T-cell (primary cell): ENCODE measurements around the gene TRIM47. TPM values are rescaled to one million over a fixed set of nuclear protein-coding genes. Genes with fewer than 3 reads are reported as not detected.

ENCODE experiments used
- ATAC-seq, 4 experiments: fragments of 200-7000 bp in 3 of 4; fragments of 150-1000 bp in 1 of 4; cut with Tn5 transposase; replicated peaks in 1 of 4; 1 replicate in 3 of 4; 2 replicates in 1 of 4; pipeline ENCODE4 v1.10.0; 2021; ENCODE audit warnings: moderate library complexity in 3 of 4, mild to moderate bottlenecking in 2 of 4, moderate number of reproducible peaks in 1 of 4
- CTCF ChIA-PET, 2 donors: fragments of 300-600 bp; sonication (Branson Sonifier 250); formaldehyde crosslinking; loops; one replicate each; lab custom pipeline; 2022; ENCODE audit warnings: antibody characterized with exemption in 2 of 2; lab: Charles Lee
- POLR2A ChIA-PET, 2 donors: fragments of 300-600 bp; sonication (Branson Sonifier 250); formaldehyde crosslinking; loops; one replicate each; lab custom pipeline; 2022; ENCODE audit warnings: antibody characterized with exemption in 2 of 2; lab: Charles Lee
- DNase-seq, 35 experiments: peaks; one replicate each; pipeline versions ENCODE4 v3.0.0 to v3.0.0-alpha.2; 2013 to 2023
- H3K27ac ChIP-seq: one replicate; pipeline ENCODE4 v1.5.1; 2013; ENCODE audit warnings: low read length
- H3K27me3 ChIP-seq, 2 experiments: replicated peaks in 1 of 2; 1 replicate in 1 of 2; 2 replicates in 1 of 2; pipeline versions ENCODE4 v1.6.1 to v1.7.0; 2013; ENCODE audit warnings: low read length in 1 of 2, mixed read lengths in 1 of 2; ENCODE audit not compliant: control insufficient read depth in 2 of 2, insufficient read depth in 2 of 2; ENCODE audit errors: extremely low read depth in 1 of 2
- H3K36me3 ChIP-seq, 2 donors: 1 replicate in 1 of 2; 2 replicates in 1 of 2; pipeline versions ENCODE4 v1.6.1 to v1.7.0; 2013; ENCODE audit warnings: low read length in 1 of 2; ENCODE audit not compliant: control insufficient read depth in 2 of 2, insufficient read depth in 1 of 2; ENCODE audit errors: extremely low read depth in 1 of 2
- H3K4me1 ChIP-seq, 2 experiments: 1 replicate in 1 of 2; 2 replicates in 1 of 2; pipeline versions ENCODE4 v1.6.1 to v1.7.0; 2013; ENCODE audit warnings: low read length in 2 of 2, mixed read lengths in 1 of 2; ENCODE audit not compliant: insufficient read depth in 2 of 2, control insufficient read depth in 1 of 2; ENCODE audit errors: extremely low read depth in 1 of 2
- H3K4me3 ChIP-seq, 2 donors: 1 replicate in 1 of 2; 2 replicates in 1 of 2; pipeline versions ENCODE4 v1.5.1 to v1.7.0; 2013; ENCODE audit warnings: mild to moderate bottlenecking in 2 of 2, low read length in 1 of 2, moderate library complexity in 1 of 2; ENCODE audit not compliant: control insufficient read depth in 1 of 2; ENCODE audit errors: extremely low read depth in 1 of 2
- H3K9me3 ChIP-seq: 2 replicates; pipeline ENCODE4 v1.7.0; 2013
- H3K27ac Mint-ChIP-seq, 2 donors: one replicate each; pipeline ENCODE4 v1.8.0; 2020 to 2021; ENCODE audit warnings: mild to moderate bottlenecking in 2 of 2, mixed read lengths in 2 of 2
- H3K27me3 Mint-ChIP-seq, 2 donors: one replicate each; pipeline ENCODE4 v1.8.0; 2021 to 2022; ENCODE audit warnings: mixed read lengths in 2 of 2
- H3K36me3 Mint-ChIP-seq: one replicate; pipeline ENCODE4 v1.8.0; 2021; ENCODE audit warnings: mixed read lengths
- H3K4me1 Mint-ChIP-seq, 3 donors: one replicate each; pipeline ENCODE4 v1.8.0; 2020 to 2022; ENCODE audit warnings: mixed read lengths in 3 of 3, mild to moderate bottlenecking in 1 of 3
- H3K4me3 Mint-ChIP-seq, 3 donors: one replicate each; pipeline ENCODE4 v1.8.0; 2020 to 2022; ENCODE audit warnings: mild to moderate bottlenecking in 3 of 3, mixed read lengths in 3 of 3, moderate library complexity in 3 of 3
- H3K9me3 Mint-ChIP-seq, 3 donors: one replicate each; pipeline ENCODE4 v1.8.0; 2020 to 2022; ENCODE audit warnings: mixed read lengths in 3 of 3
- WGBS: methylation state at CpG from one replicate; pipeline ENCODE4 v1.1.5; 2013; ENCODE audit warnings: missing lambda C conversion rate; ENCODE audit not compliant: insufficient coverage; 5-methylcytosine and 5-hydroxymethylcytosine counted together
- total RNA-seq, 35 experiments: library from RNA in 6 of 35; stranded (reverse) in 6 of 35; fragments of 120-200 nt in 1 of 35; gene quantifications; one replicate each; pipeline versions ENCODE4 v1.2.1 to v1.2.4 and lab custom pipeline; 2013 to 2026

Gene TRIM47
- total RNA-seq, 5 donors from 2014 or later (not counting 1 experiment from before 2014, with no cell fraction given): 2.6 to 24.6 (median 18.3) TPM

GRCh38 chr17:75922963-75923874 is 44.8 kb upstream of the TRIM47 start:
- Histone ChIP-seq H3K4me3 (no peak overlapping the region), H3K27me3 (no peaks in the 10 kb centered on the region), H3K27ac (no peak overlapping the region), H3K4me1 (no peaks in the 10 kb centered on the region), H3K9me3 (no peaks in the 10 kb centered on the region), H3K36me3 (peaks cover 0 to 13% of the 10 kb centered on the region in 2 donors)
- no peak overlapping the region for H3K4me3 Mint-ChIP-seq
- H3K9me3 Mint-ChIP-seq: no peaks in the 10 kb centered on the region
- H3K27ac Mint-ChIP-seq: no peak overlapping the region
- CTCF ChIA-PET: no interaction called here
- ATAC-seq (no peak), DNase-seq (no peak)
- no peaks in the 10 kb centered on the region for H3K27me3 Mint-ChIP-seq
- no peaks in the 10 kb centered on the region for H3K36me3 Mint-ChIP-seq
- no peaks in the 10 kb centered on the region for H3K4me1 Mint-ChIP-seq
- POLR2A ChIA-PET: interaction anchor here in 1 of 2 donors (0.6 kb wide), 1 partner anchor 805 kb away, joined by 5 read pairs; no protein-coding TSS in a partner anchor
- WGBS: 92% methylated on average over 17 of the region's 19 CpGs

GRCh38 chr17:75922173-75922961 is 44.0 kb upstream of the TRIM47 start:
- no peaks in the 10 kb centered on the region for H3K9me3 ChIP-seq
- peaks cover 0 to 13% of the 10 kb centered on the region in 2 donors for H3K36me3 ChIP-seq
- 97% methylated on average over 18 of the region's 18 CpGs for WGBS
- no peak overlapping the region for H3K27ac ChIP-seq
- no peak overlapping the region for H3K4me3 ChIP-seq
- ChIA-PET POLR2A (no interaction called here), CTCF (no interaction called here)
- H3K4me1 ChIP-seq: peaks cover 0 to 6% of the 10 kb centered on the region in 2 experiments
- Mint-ChIP-seq H3K4me3 (no peak overlapping the region), H3K36me3 (no peaks in the 10 kb centered on the region), H3K27me3 (no peaks in the 10 kb centered on the region), H3K9me3 (no peaks in the 10 kb centered on the region), H3K27ac (no peak overlapping the region), H3K4me1 (no peaks in the 10 kb centered on the region)
- ATAC-seq (no peak), DNase-seq (no peak)
- no peaks in the 10 kb centered on the region for H3K27me3 ChIP-seq

GRCh38 chr17:75921596-75921995 is 43.2 kb upstream of the TRIM47 start:
- Histone ChIP-seq H3K27ac (no peak overlapping the region), H3K4me3 (no peak overlapping the region), H3K4me1 (peaks cover 0 to 7% of the 10 kb centered on the region in 2 experiments), H3K27me3 (no peaks in the 10 kb centered on the region), H3K9me3 (no peaks in the 10 kb centered on the region), H3K36me3 (peaks cover 0 to 13% of the 10 kb centered on the region in 2 donors)
- Mint-ChIP-seq H3K27ac (no peak overlapping the region), H3K4me1 (peaks cover 0 to 4% (median 3%) of the 10 kb centered on the region in 3 donors), H3K36me3 (peaks cover 4% of the 10 kb centered on the region), H3K9me3 (no peaks in the 10 kb centered on the region), H3K4me3 (no peak overlapping the region), H3K27me3 (no peaks in the 10 kb centered on the region)
- POLR2A ChIA-PET: no interaction called here
- ATAC-seq: no peak
- CTCF ChIA-PET: no interaction called here
- WGBS: 93% methylated on average over 14 of the region's 15 CpGs
- no peak for DNase-seq

GRCh38 chr17:75920045-75920560 is 41.7 kb upstream of the TRIM47 start:
- H3K27me3 Mint-ChIP-seq: no peaks in the 10 kb centered on the region
- peaks cover 0 to 4% (median 3%) of the 10 kb centered on the region in 3 donors for H3K4me1 Mint-ChIP-seq
- H3K27me3 ChIP-seq: no peaks in the 10 kb centered on the region
- H3K4me3 ChIP-seq: no peak overlapping the region
- POLR2A ChIA-PET: interaction anchor here (0.6 kb wide), 2 partner anchors 117 to 269 kb away, joined by 3 to 4 read pairs; no protein-coding TSS in a partner anchor
- peaks cover 4% of the 10 kb centered on the region for H3K36me3 Mint-ChIP-seq
- H3K4me3 Mint-ChIP-seq: no peak overlapping the region
- ATAC-seq: no peak
- H3K9me3 ChIP-seq: no peaks in the 10 kb centered on the region
- peaks cover 0 to 13% of the 10 kb centered on the region in 2 donors for H3K36me3 ChIP-seq
- 94% methylated on average over 9 of the region's 11 CpGs for whole genome bisulfite sequencing
- no peak for DNase-seq
- H3K9me3 Mint-ChIP-seq: no peaks in the 10 kb centered on the region
- H3K4me1 ChIP-seq: peaks cover 0 to 7% of the 10 kb centered on the region in 2 experiments
- no peak overlapping the region for H3K27ac Mint-ChIP-seq
- no peak overlapping the region for H3K27ac ChIP-seq
- CTCF ChIA-PET: interaction anchor here in 1 of 2 donors (0.7 kb wide), 1 partner anchor 1517 kb away, joined by 4 read pairs; no protein-coding TSS in a partner anchor

- H3K36me3 ChIP-seq: peaks cover 0 to 13% of the 10 kb centered on the region in 2 donors
- ChIA-PET POLR2A (interaction anchor here in 1 of 2 donors (0.6 kb wide), 1 partner anchor 116 kb away, joined by 3 read pairs; no protein-coding TSS in a partner anchor), CTCF (no interaction called here)
- H3K4me3 Mint-ChIP-seq: no peak overlapping the region
- no peaks in the 10 kb centered on the region for H3K27me3 ChIP-seq
- WGBS: 97% methylated on average over 22 of the region's 22 CpGs
- H3K4me1 ChIP-seq: peaks cover 0 to 7% of the 10 kb centered on the region in 2 experiments
- no peaks in the 10 kb centered on the region for H3K9me3 Mint-ChIP-seq
- DNase-seq: no peak
- ATAC-seq: no peak
- no peaks in the 10 kb centered on the region for H3K27me3 Mint-ChIP-seq
- no peaks in the 10 kb centered on the region for H3K9me3 ChIP-seq
- no peak overlapping the region for H3K27ac Mint-ChIP-seq
- H3K4me1 Mint-ChIP-seq: peaks cover 0 to 4% (median 3%) of the 10 kb centered on the region in 3 donors
- peaks cover 4% of the 10 kb centered on the region for H3K36me3 Mint-ChIP-seq
- H3K4me3 ChIP-seq: no peak overlapping the region
- no peak overlapping the region for H3K27ac ChIP-seq
Measured at GRCh38 chr17:75919611-75920010, 41.2 kb upstream of the TRIM47 start.

- H3K4me1 Mint-ChIP-seq: peaks cover 0 to 4% (median 3%) of the 10 kb centered on the region in 3 donors
- 98% methylated on average over 20 of the region's 31 CpGs for WGBS
- H3K4me3 Mint-ChIP-seq: no peak overlapping the region
- peaks cover 8% of the 10 kb centered on the region for H3K36me3 Mint-ChIP-seq
- Histone ChIP-seq H3K4me3 (no peak overlapping the region), H3K27ac (no peak overlapping the region), H3K4me1 (peaks cover 0 to 7% of the 10 kb centered on the region in 2 experiments), H3K9me3 (no peaks in the 10 kb centered on the region), H3K36me3 (peaks cover 0 to 7% of the 10 kb centered on the region in 2 donors), H3K27me3 (no peaks in the 10 kb centered on the region)
- ChIA-PET POLR2A (no interaction called here), CTCF (no interaction called here)
- H3K27me3 Mint-ChIP-seq: no peaks in the 10 kb centered on the region
- no peak overlapping the region for H3K27ac Mint-ChIP-seq
- no peak for DNase-seq
- no peaks in the 10 kb centered on the region for H3K9me3 Mint-ChIP-seq
- ATAC-seq: no peak
Measured at GRCh38 chr17:75917917-75918445, 39.6 kb upstream of the TRIM47 start.
